Left lung (tissue), 10 donors: ENCODE measurements around the gene DEPDC1. TPM values are rescaled to one million over a fixed set of nuclear protein-coding genes. Genes with fewer than 3 reads are reported as not detected.

ENCODE experiments used
- ATAC-seq: fragments of 200-7000 bp; cut with Tn5 transposase; one replicate; pipeline ENCODE4 v1.9.1; 2020; ENCODE audit warnings: moderate library complexity
- DNase-seq, 4 donors: peaks; one replicate each; pipeline ENCODE4 v3.0.0-alpha.2; 2013 to 2020
- H3K27ac ChIP-seq, 2 donors: fragments of 200-600 bp; sonication (generic) in 1 of 2; one replicate each; pipeline versions ENCODE4 v1.5.0 to v1.8.0; 2020 to 2021
- H3K27me3 ChIP-seq, 2 donors: fragments of 200-600 bp; sonication (generic) in 1 of 2; one replicate each; pipeline versions ENCODE4 v1.5.0 to v1.8.0; 2020 to 2021
- H3K36me3 ChIP-seq, 2 donors: fragments of 200-600 bp; sonication (generic) in 1 of 2; one replicate each; pipeline versions ENCODE4 v1.5.0 to v1.8.0; 2020 to 2021
- H3K4me1 ChIP-seq, 2 donors: fragments of 200-600 bp; one replicate each; pipeline ENCODE4 v1.8.0; 2021
- H3K4me3 ChIP-seq, 2 donors: fragments of 200-600 bp; sonication (generic) in 1 of 2; one replicate each; pipeline versions ENCODE4 v1.5.0 to v1.8.0; 2020 to 2021; ENCODE audit warnings: mild to moderate bottlenecking in 1 of 2
- H3K9me3 ChIP-seq, 2 donors: fragments of 200-600 bp; sonication (generic) in 1 of 2; one replicate each; pipeline versions ENCODE4 v1.5.0 to v1.8.0; 2020 to 2021
- CTCF ChIP-seq, 2 donors: fragments of 200-600 bp; sonication (generic) in 1 of 2; IDR thresholded peaks; one replicate each; pipeline versions ENCODE4 v1.5.0 to v1.8.0; 2021; ENCODE audit warnings: antibody characterized with exemption in 2 of 2
- intact Hi-C, 2 donors: fragments of 100-400 bp; cut with DNase I; formaldehyde crosslinking; loops; one replicate each; pipeline versions ENCODE4 v1.11.2 to v1.14.2; 2022
- polyA plus RNA-seq, 6 donors: library from polyadenylated mRNA; unstranded; fragments of 120-200 nt; gene quantifications; one replicate each; pipeline ENCODE4 v1.2.1, GENCODE V29; 2013; ENCODE audit not compliant: insufficient read length in 6 of 6
- total RNA-seq, 2 donors: library from RNA; stranded (reverse); fragmentation: NEBNext Ultra II Directional; extraction: Animal tissue kit (Norgen Biotek cat#: 25700); gene quantifications; one replicate each; pipeline ENCODE4 v1.2.1, GENCODE V29; 2021
- donor health status: DM: no; HTN: yes; CAD: no.
- donor health status: DM: no; HTN: no; CAD: no.

The DEPDC1 gene
- total and polyA plus RNA-seq, 8 donors = 0.81 to 25.1 (median 11.4) TPM

GRCh38 chr1:68460935-68461334 lies 35.9 kb downstream of the DEPDC1 start:
- Histone ChIP-seq H3K27ac (no peak overlapping the region), H3K4me1 (no peaks in the 10 kb centered on the region), H3K27me3 (no peaks in the 10 kb centered on the region), H3K9me3 (no peaks in the 10 kb centered on the region), H3K36me3 (no peaks in the 10 kb centered on the region), H3K4me3 (no peak overlapping the region)
- no peak for TF ChIP-seq CTCF (IDR thresholded peaks at IDR 0.05)
- DNase-seq = no peak
- intact Hi-C loops = no loop called here
- ATAC-seq = no peak

- TF ChIP-seq CTCF (IDR thresholded peaks at IDR 0.05) = no peak
- no peaks in the 10 kb centered on the region for H3K9me3 ChIP-seq
- intact Hi-C loops = no loop called here
- no peaks in the 10 kb centered on the region for H3K36me3 ChIP-seq
- DNase-seq = no peak
- no peaks in the 10 kb centered on the region for H3K27me3 ChIP-seq
- H3K4me3 ChIP-seq = no peak overlapping the region
- no peaks in the 10 kb centered on the region for H3K4me1 ChIP-seq
- no peak overlapping the region for H3K27ac ChIP-seq
- no peak for ATAC-seq
Observed at GRCh38 chr1:68459796-68460195, 37.1 kb downstream of the DEPDC1 start.

- DNase-seq (no peak), ATAC-seq (no peak)
- intact Hi-C loops = no loop called here
- H3K9me3 ChIP-seq = no peaks in the 10 kb centered on the region
- H3K27ac ChIP-seq = no peak overlapping the region
- H3K27me3 ChIP-seq = no peaks in the 10 kb centered on the region
- TF ChIP-seq CTCF (IDR thresholded peaks at IDR 0.05) = no peak
- no peak overlapping the region for H3K4me3 ChIP-seq
- H3K36me3 ChIP-seq = no peaks in the 10 kb centered on the region
- H3K4me1 ChIP-seq = no peaks in the 10 kb centered on the region
Observed at GRCh38 chr1:68459091-68459490, 37.8 kb downstream of the DEPDC1 start.

- intact Hi-C loops = no loop called here
- Histone ChIP-seq H3K27me3 (no peaks in the 10 kb centered on the region), H3K9me3 (no peaks in the 10 kb centered on the region), H3K4me1 (no peaks in the 10 kb centered on the region), H3K27ac (no peak overlapping the region), H3K36me3 (no peaks in the 10 kb centered on the region), H3K4me3 (no peak overlapping the region)
- no peak for TF ChIP-seq CTCF (IDR thresholded peaks at IDR 0.05)
- ATAC-seq (no peak), DNase-seq (no peak)
Observed at GRCh38 chr1:68456202-68456601, 40.7 kb downstream of the DEPDC1 start.

- Histone ChIP-seq H3K4me1 (peaks cover 0 to 3% of the 10 kb centered on the region in 2 donors), H3K4me3 (no peak overlapping the region), H3K27me3 (no peaks in the 10 kb centered on the region), H3K9me3 (no peaks in the 10 kb centered on the region), H3K36me3 (no peaks in the 10 kb centered on the region), H3K27ac (no peak overlapping the region)
- no peak for DNase-seq
- no peak for ATAC-seq
- intact Hi-C loops = no loop called here
- TF ChIP-seq CTCF (IDR thresholded peaks at IDR 0.05) = no peak
Observed at GRCh38 chr1:68454534-68454933, 42.3 kb downstream of the DEPDC1 start.
